ENCODE measurements around the gene ACTN4.
"Not testable (repeated sequence)": the region's sequence is repeated elsewhere in the genome, so short reads cannot be mapped to it uniquely, and the experiment has no call there.

ACTN4 gene

DNA sequence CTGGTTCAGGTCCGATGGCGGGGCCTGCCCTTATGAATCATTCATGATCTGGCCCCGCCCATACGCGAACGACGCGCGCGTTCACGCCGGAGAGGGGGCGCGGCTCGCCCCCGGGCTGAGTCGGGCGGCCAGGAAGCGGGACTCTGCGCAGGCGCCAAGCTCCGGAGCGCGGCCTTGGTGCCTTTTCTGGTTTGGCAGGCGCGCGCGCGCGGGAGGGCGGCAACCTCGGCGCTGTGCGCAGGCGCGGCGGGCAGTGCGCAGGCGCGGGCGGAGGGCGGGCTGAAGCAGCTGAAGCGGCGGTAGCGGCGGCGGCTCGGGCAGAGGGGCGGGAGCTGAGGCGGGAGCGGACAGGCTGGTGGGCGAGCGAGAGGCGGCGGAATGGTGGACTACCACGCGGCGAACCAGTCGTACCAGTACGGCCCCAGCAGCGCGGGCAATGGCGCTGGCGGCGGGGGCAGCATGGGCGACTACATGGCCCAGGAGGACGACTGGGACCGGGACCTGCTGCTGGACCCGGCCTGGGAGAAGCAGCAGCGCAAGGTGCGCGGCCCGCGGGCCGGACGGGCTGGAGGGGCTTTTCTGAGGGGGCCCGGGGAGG, at the start of gene ACTN4:
Gene ACTN4, plus strand, starts transcription at position 282 of the 598 bp plus-strand sequence. Its CDS starts 97 bp downstream, at position 379.
- peaks cover 42% of the 10 kb centered on the region for H3K4me1 ChIP-seq (ENCODE audit: insufficient read depth, low read length)
- peaks cover 50% of the 10 kb centered on the region for H3K79me2 ChIP-seq (ENCODE audit: insufficient read depth, low read length)
- no peak for TF ChIP-seq EZH2 (IDR thresholded peaks at IDR 0.05; ENCODE audit: borderline replicate concordance, low read depth, low read length, severe bottlenecking)
- no peak for TF ChIP-seq CTCF (IDR thresholded peaks at IDR 0.05; ENCODE audit: borderline replicate concordance, extremely low read depth, low read length, poor library complexity, severe bottlenecking)
- H3K36me3 ChIP-seq (ENCODE audit: insufficient read depth, low read length) = peaks cover 8% of the 10 kb centered on the region; the same call in 1 of the 2 replicates
- peak within 1 kb of the TSS; percentile 92 for H2AFZ ChIP-seq (ENCODE audit: low read depth, low read length)
- no peaks in the 10 kb centered on the region for H3K27me3 ChIP-seq (ENCODE audit: insufficient read depth, low read length, poor library complexity)
- ATAC-seq (ENCODE audit: insufficient read depth, low read depth) (peak; percentile 90), DNase-seq (peak; percentile 99)
- H4K20me1 ChIP-seq (ENCODE audit: insufficient read depth, low read length) = peaks cover 39% of the 10 kb centered on the region
- H3K4me2 ChIP-seq (ENCODE audit: insufficient read depth, low read length) = peak within 1 kb of the TSS; percentile 84
- H3K4me3 ChIP-seq (ENCODE audit: low read depth in 1 of 2, low read length in 2 of 2) = peak within 1 kb of the TSS; percentile 75 to 98
- H3K27ac ChIP-seq (ENCODE audit: low read length) = peak within 1 kb of the TSS; percentile 75
- H3K9ac ChIP-seq (ENCODE audit: low read depth, low read length) = peak within 1 kb of the TSS; percentile 90
- H3K9me3 ChIP-seq (ENCODE audit: insufficient read depth, low read length, severe bottlenecking) = no peaks in the 10 kb centered on the region

GRCh38 chr19:38599722-38600121, 47.7 kb upstream of the ACTN4 start:
- no peak overlapping the region for H3K27ac ChIP-seq (ENCODE audit: low read length)
- H3K9me3 ChIP-seq (ENCODE audit: insufficient read depth, low read length, severe bottlenecking) = no peaks in the 10 kb centered on the region
- no peak overlapping the region for H3K9ac ChIP-seq (ENCODE audit: low read depth, low read length)
- no peak for DNase-seq
- H3K79me2 ChIP-seq (ENCODE audit: insufficient read depth, low read length) = no peaks in the 10 kb centered on the region
- no peaks in the 10 kb centered on the region; the same call in 1 of the 2 replicates for H4K20me1 ChIP-seq (ENCODE audit: insufficient read depth, low read length)
- no peaks in the 10 kb centered on the region for H3K27me3 ChIP-seq (ENCODE audit: insufficient read depth, low read length, poor library complexity)
- no peak overlapping the region for H2AFZ ChIP-seq (ENCODE audit: low read depth, low read length)
- TF ChIP-seq CTCF (IDR thresholded peaks at IDR 0.05; ENCODE audit: borderline replicate concordance, extremely low read depth, low read length, poor library complexity, severe bottlenecking) (no peak), EZH2 (IDR thresholded peaks at IDR 0.05; ENCODE audit: borderline replicate concordance, low read depth, low read length, severe bottlenecking) (no peak)
- H3K4me1 ChIP-seq (ENCODE audit: insufficient read depth, low read length) = no peaks in the 10 kb centered on the region
- ATAC-seq (ENCODE audit: insufficient read depth, low read depth) = no peak
- peaks cover 30% of the 10 kb centered on the region for H3K36me3 ChIP-seq (ENCODE audit: insufficient read depth, low read length)
- no peak overlapping the region for H3K4me2 ChIP-seq (ENCODE audit: insufficient read depth, low read length)
- no peak overlapping the region for H3K4me3 ChIP-seq (ENCODE audit: low read depth in 1 of 2, low read length in 2 of 2)

DNA sequence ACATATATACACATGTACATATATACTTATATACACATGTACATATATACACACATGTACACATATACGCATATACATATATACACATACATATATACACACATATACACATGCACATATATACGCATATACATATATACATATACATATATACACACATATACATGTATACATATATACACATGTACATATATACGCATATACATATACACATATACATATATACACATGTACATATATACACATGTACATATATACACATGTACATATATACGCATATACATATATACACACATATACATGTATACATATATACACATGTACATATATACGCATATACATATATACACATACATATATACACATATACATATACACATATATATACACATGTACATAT, 44.6 kb upstream of the ACTN4 start:
- not testable (repeated sequence) for H2AFZ ChIP-seq (ENCODE audit: low read depth, low read length); ATAC-seq (ENCODE audit: insufficient read depth, low read depth); DNase-seq; H3K9me3 ChIP-seq (ENCODE audit: insufficient read depth, low read length, severe bottlenecking); H3K79me2 ChIP-seq (ENCODE audit: insufficient read depth, low read length); H3K4me1 ChIP-seq (ENCODE audit: insufficient read depth, low read length); H3K4me2 ChIP-seq (ENCODE audit: insufficient read depth, low read length); H3K9ac ChIP-seq (ENCODE audit: low read depth, low read length); H3K27ac ChIP-seq (ENCODE audit: low read length); H3K27me3 ChIP-seq (ENCODE audit: insufficient read depth, low read length, poor library complexity); H3K4me3 ChIP-seq (ENCODE audit: low read depth in 1 of 2, low read length in 2 of 2); H4K20me1 ChIP-seq (ENCODE audit: insufficient read depth, low read length)
- peaks cover 21% of the 10 kb centered on the region for H3K36me3 ChIP-seq (ENCODE audit: insufficient read depth, low read length)

DNA sequence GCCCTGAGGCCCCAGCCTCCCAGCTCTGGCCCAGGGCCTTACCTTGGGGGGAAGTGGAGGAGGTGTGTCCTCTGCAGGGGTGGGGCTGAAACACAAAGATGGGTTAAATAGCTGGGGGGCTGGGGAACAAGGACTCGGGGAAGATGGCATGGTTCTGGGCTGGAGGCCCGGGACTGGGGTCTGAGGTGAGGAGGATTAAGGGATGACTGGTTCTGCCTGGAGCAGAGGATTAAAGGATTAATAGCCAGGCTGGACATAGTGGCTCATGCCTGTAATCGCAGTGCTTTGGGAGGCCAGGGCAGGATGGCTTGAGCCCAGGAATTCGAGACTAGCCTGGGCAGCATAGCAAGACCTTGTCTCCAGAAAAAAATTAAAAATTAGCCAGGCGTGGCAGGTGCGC, 41.3 kb upstream of the ACTN4 start:
- TF ChIP-seq EZH2 (IDR thresholded peaks at IDR 0.05; ENCODE audit: borderline replicate concordance, low read depth, low read length, severe bottlenecking) (no peak), CTCF (IDR thresholded peaks at IDR 0.05; ENCODE audit: borderline replicate concordance, extremely low read depth, low read length, poor library complexity, severe bottlenecking) (no peak)
- no peaks in the 10 kb centered on the region for H3K4me1 ChIP-seq (ENCODE audit: insufficient read depth, low read length)
- no peak overlapping the region for H2AFZ ChIP-seq (ENCODE audit: low read depth, low read length)
- H4K20me1 ChIP-seq (ENCODE audit: insufficient read depth, low read length) = no peaks in the 10 kb centered on the region
- no peak overlapping the region for H3K27ac ChIP-seq (ENCODE audit: low read length)
- no peak for DNase-seq
- no peak for ATAC-seq (ENCODE audit: insufficient read depth, low read depth)
- no peak overlapping the region for H3K9ac ChIP-seq (ENCODE audit: low read depth, low read length)
- no peaks in the 10 kb centered on the region for H3K9me3 ChIP-seq (ENCODE audit: insufficient read depth, low read length, severe bottlenecking)
- no peak overlapping the region for H3K4me3 ChIP-seq (ENCODE audit: low read depth in 1 of 2, low read length in 2 of 2)
- H3K4me2 ChIP-seq (ENCODE audit: insufficient read depth, low read length) = no peak overlapping the region
- H3K79me2 ChIP-seq (ENCODE audit: insufficient read depth, low read length) = no peaks in the 10 kb centered on the region
- no peaks in the 10 kb centered on the region for H3K27me3 ChIP-seq (ENCODE audit: insufficient read depth, low read length, poor library complexity)
- peaks cover 39% of the 10 kb centered on the region for H3K36me3 ChIP-seq (ENCODE audit: insufficient read depth, low read length)

Measured in DND-41 (cell line).